HepG2 (cell line): Measurements from ENCODE around the gene CYP27A1. TPM values are rescaled to one million over a fixed set of nuclear protein-coding genes. Genes with fewer than 3 reads are reported as not detected.

Experiments
- DNMT1 ChIP-seq: sonication (generic); formaldehyde crosslinking; IDR thresholded peaks from 2 replicates; pipeline ENCODE4 v1.5.1; 2020; ENCODE audit warnings: mild to moderate bottlenecking, missing genetic modification reagents
- FOXA3 ChIP-seq: IDR thresholded peaks from 2 replicates; pipeline ENCODE4 v1.6.1; 2016; ENCODE audit warnings: missing genetic modification reagents, missing compliant biosample characterization
- HMGXB3 ChIP-seq: sonication (generic); formaldehyde crosslinking; IDR thresholded peaks from 2 replicates; pipeline ENCODE4 v1.4.0; 2020; ENCODE audit warnings: missing genetic modification reagents, borderline replicate concordance
- MAFG ChIP-seq: sonication (generic); formaldehyde crosslinking; IDR thresholded peaks from 2 replicates; pipeline ENCODE4 v1.5.1; 2020; ENCODE audit warnings: mild to moderate bottlenecking, missing genetic modification reagents
- MEIS1 ChIP-seq: sonication (generic); formaldehyde crosslinking; IDR thresholded peaks from 2 replicates; pipeline ENCODE4 v1.9.0; 2021; ENCODE audit warnings: mild to moderate bottlenecking, missing genetic modification reagents, moderate library complexity, borderline replicate concordance
- MXD4 ChIP-seq: IDR thresholded peaks from 2 replicates; pipeline ENCODE4 v1.6.1; 2016; ENCODE audit warnings: mild to moderate bottlenecking, missing biosample characterization, missing genetic modification reagents
- STAG1 ChIP-seq: sonication (generic); formaldehyde crosslinking; IDR thresholded peaks from 2 replicates; pipeline ENCODE4 v1.4.0; 2020; ENCODE audit warnings: missing genetic modification reagents
- THAP11 ChIP-seq: IDR thresholded peaks from 2 replicates; pipeline ENCODE4 v1.6.1; 2016; ENCODE audit warnings: missing biosample characterization, missing genetic modification reagents
- ZNF33A ChIP-seq: sonication (generic); formaldehyde crosslinking; IDR thresholded peaks from 2 replicates; pipeline ENCODE4 v1.5.1; 2020; ENCODE audit warnings: missing genetic modification reagents, mild to moderate bottlenecking, moderate library complexity, borderline replicate concordance
- ZNF441 ChIP-seq: sonication (generic); formaldehyde crosslinking; IDR thresholded peaks from 2 replicates; pipeline ENCODE4 v1.7.0; 2021; ENCODE audit warnings: missing genetic modification reagents, borderline replicate concordance
- ZNF563 ChIP-seq: sonication (generic); formaldehyde crosslinking; IDR thresholded peaks from 2 replicates; pipeline ENCODE4 v1.8.0; 2022; ENCODE audit warnings: mild to moderate bottlenecking, moderate library complexity, missing genetic modification reagents
- ZNF609 ChIP-seq: sonication (generic); formaldehyde crosslinking; IDR thresholded peaks from 2 replicates; pipeline ENCODE4 v1.4.0; 2020; ENCODE audit warnings: mild to moderate bottlenecking, missing genetic modification reagents, borderline replicate concordance
- ZNF770 ChIP-seq: sonication (generic); formaldehyde crosslinking; IDR thresholded peaks from 2 replicates; pipeline ENCODE4 v1.5.0; 2020; ENCODE audit warnings: mild to moderate bottlenecking, missing genetic modification reagents
- ZNF816 ChIP-seq: sonication (generic); formaldehyde crosslinking; IDR thresholded peaks from 2 replicates; pipeline ENCODE4 v1.8.0; 2022; ENCODE audit warnings: missing genetic modification reagents, mild to moderate bottlenecking, borderline replicate concordance
- polyA plus RNA-seq, 8 experiments: library from polyadenylated mRNA; depleted of rRNA in 3 of 8; stranded (reverse) in 7 of 8; unstranded in 1 of 8; fragments of >200 nt; fragmentation: Illumina TruSeq in 4 of 8; extraction: Trizol in 4 of 8; gene quantifications; 2 replicates each; pipeline versions ENCODE4 v1.2.1 to v1.2.3, GENCODE V29; 2011 to 2016; ENCODE audit warnings: low read depth in 4 of 8, missing spikeins in 1 of 8, mixed read lengths in 1 of 8; ENCODE audit not compliant: insufficient read depth in 1 of 8
- total RNA-seq, 5 experiments: library from RNA; depleted of rRNA; stranded (reverse); fragments of >200 nt; fragmentation: Illumina TruSeq; extraction: Trizol; gene quantifications; 2 replicates each; pipeline ENCODE4 v1.2.3, GENCODE V29; 2016; ENCODE audit warnings: low read depth in 1 of 5
- TF ChIP-seq, protein P1 (sequence below): sonication (generic); formaldehyde crosslinking; IDR thresholded peaks from 2 replicates; pipeline ENCODE4 v1.8.1; 2023; ENCODE audit warnings: mild to moderate bottlenecking, moderate library complexity, missing genetic modification reagents

CYP27A1 gene
- total and polyA plus RNA-seq, 2 of the 13 experiments (the other 11 are each of a cell fraction or from before 2014, with no cell fraction given): 157 to 266 TPM

DNA sequence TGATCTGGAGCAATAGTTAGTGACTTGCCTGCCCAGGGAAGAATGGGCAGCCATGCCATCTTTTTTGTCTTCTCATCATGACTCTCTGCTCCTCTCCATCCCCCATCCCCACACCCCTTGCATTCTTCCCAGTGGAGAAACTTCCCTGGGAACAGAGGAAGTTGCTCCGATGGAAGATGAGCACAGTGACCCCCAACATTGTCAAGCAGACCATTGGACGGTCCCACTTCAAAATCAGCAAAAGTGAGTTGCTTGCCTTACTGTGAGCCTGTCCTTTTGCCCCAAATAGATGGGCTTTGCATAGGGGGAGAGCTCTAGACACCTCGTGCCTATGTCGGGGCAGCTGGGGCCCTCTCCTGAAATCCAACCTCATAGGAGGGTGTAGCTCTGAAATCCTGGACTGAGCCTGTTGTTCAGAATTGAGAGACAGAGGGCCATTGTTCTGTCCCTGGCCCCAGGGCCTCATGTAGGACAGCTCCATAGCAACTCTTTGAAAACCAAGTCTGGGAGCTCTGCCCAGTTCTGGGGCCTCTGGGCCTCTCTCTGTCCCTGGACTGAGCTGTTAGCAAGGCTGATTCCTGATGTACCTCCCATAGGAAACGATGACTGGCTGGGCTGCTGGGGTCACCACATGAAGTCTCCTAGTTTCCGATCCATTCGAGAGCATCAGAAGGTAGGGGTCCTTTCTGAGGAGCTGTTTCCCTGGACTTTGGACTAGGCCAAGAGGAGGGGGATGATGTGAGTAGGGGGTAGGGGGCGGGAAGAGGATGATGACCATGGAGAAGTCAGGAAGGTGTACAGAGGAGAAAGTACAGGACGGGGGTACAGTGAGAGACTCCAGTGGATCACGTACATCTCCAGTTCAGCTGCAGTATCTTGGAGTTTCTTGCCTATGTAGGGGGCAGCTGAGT is 36.1 kb upstream of the CYP27A1 start (continued):
- TF ChIP-seq ZNF609 (CRISPR knock-in tag) (peak; percentile 26; the same call in 1 of the 2 replicates), DNMT1 (CRISPR knock-in tag) (no peak), ZNF33A (no peak), MAFG (no peak), ZNF770 (CRISPR knock-in tag) (0 out of 2 replicates have a peak, but pooled peaks have one; percentile 49), STAG1 (CRISPR knock-in tag) (peak; percentile 31), ZNF816 (no peak), FOXA3 (peak; percentile 42; the same call in 1 of the 2 replicates), MXD4 (CRISPR knock-in tag) (no peak), THAP11 (CRISPR knock-in tag) (no peak), ZNF563 (CRISPR knock-in tag) (no peak), ZNF441 (CRISPR knock-in tag) (no peak), MEIS1 (peak; percentile 63; the same call in 1 of the 2 replicates), HMGXB3 (CRISPR knock-in tag) (0 out of 2 replicates have a peak, but pooled peaks have one; percentile 45)
- TF ChIP-seq, protein P1, sequence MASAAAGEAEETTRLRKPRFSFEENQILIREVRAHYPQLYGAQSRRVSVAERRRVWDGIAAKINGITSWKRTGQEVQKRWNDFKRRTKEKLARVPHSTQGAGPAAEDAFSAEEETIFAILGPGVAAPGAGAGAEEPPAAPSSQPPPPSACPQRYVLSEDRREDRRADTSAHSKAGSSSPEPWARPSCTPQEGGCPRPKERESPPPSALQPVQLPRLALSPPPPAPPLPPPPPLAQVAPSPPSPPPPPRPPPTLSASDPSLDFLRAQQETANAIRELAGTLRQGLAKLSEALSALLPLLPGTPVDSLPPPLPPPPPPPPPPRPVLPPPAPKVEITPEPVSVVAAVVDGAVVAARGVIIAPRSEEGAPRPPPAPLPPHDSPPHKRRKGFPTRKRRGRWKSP (CRISPR knock-in tag): peak; percentile 45; the same call in 1 of the 2 replicates
